H1 (cell line): ENCODE measurements around the gene ZNF532. TPM values are rescaled to one million over a fixed set of nuclear protein-coding genes. Genes with fewer than 3 reads are reported as not detected.
A peak's percentile ranks its signal among the peaks of the same experiment; 100 is the strongest.

Experiments used
- CTCF ChIA-PET: fragments of 300-600 bp; sonication (Branson Sonifier 250); formaldehyde crosslinking; loops from one replicate; lab custom pipeline; 2021; ENCODE audit not compliant: partially characterized antibody; lab: Charles Lee
- POLR2A ChIA-PET: fragments of 300-600 bp; sonication (Branson Sonifier 250); formaldehyde crosslinking; loops from one replicate; lab custom pipeline; 2021; ENCODE audit warnings: inconsistent platforms; ENCODE audit not compliant: partially characterized antibody; lab: Charles Lee
- DNase-seq, 2 experiments: peaks; one replicate each; pipeline versions ENCODE4 v3.0.0 to v3.0.0-alpha.2; 2010 to 2022; ENCODE audit warnings: low spot score in 2 of 2, low read depth in 1 of 2, mixed read lengths in 1 of 2
- FAIRE-seq: peaks from 2 replicates; lab custom pipeline; 2011; peaks lifted over from hg19 to GRCh38; lab: Jason Lieb, UNC
- H2AFZ ChIP-seq: 2 replicates; pipeline ENCODE4 v1.8.1; 2012; ENCODE audit warnings: low read length, inconsistent platforms
- H2AK5ac ChIP-seq: 2 replicates; pipeline ENCODE4 v1.6.1; 2013; ENCODE audit warnings: low read depth, low read length
- H2BK120ac ChIP-seq: replicated peaks from 2 replicates; pipeline ENCODE3; 2013; ENCODE audit warnings: low read depth, low read length, inconsistent platforms
- H2BK12ac ChIP-seq: 2 replicates; pipeline ENCODE4 v1.6.1; 2013; ENCODE audit warnings: low read depth, low read length
- H2BK15ac ChIP-seq: 2 replicates; pipeline ENCODE4 v1.6.1; 2013; ENCODE audit warnings: low read length
- H2BK20ac ChIP-seq: 2 replicates; pipeline ENCODE4 v1.6.1; 2013; ENCODE audit warnings: low read length
- H2BK5ac ChIP-seq: 2 replicates; pipeline ENCODE4 v1.6.1; 2013; ENCODE audit warnings: low read depth, low read length
- H3K14ac ChIP-seq: 2 replicates; pipeline ENCODE4 v1.6.1; 2013; ENCODE audit warnings: inconsistent platforms; ENCODE audit not compliant: insufficient read length
- H3K18ac ChIP-seq: 2 replicates; pipeline ENCODE4 v1.6.1; 2013; ENCODE audit warnings: low read length; ENCODE audit errors: extremely low read depth
- H3K23ac ChIP-seq: 2 replicates; pipeline ENCODE4 v1.6.1; 2013; ENCODE audit warnings: inconsistent platforms; ENCODE audit not compliant: insufficient read length
- H3K23me2 ChIP-seq: 2 replicates; pipeline ENCODE4 v1.6.1; 2013; ENCODE audit warnings: low read depth, low read length
- H3K27ac ChIP-seq: 2 replicates; pipeline ENCODE4 v1.6.1; 2011; ENCODE audit warnings: low read depth, low read length, inconsistent platforms
- H3K27me3 ChIP-seq, 4 experiments: replicated peaks in 1 of 4; 1 replicate in 1 of 4; 2 replicates in 3 of 4; pipeline versions ENCODE4 v1.6.1 to v1.8.1; 2011 to 2013; ENCODE audit warnings: low read length in 3 of 4, mild to moderate bottlenecking in 3 of 4, inconsistent platforms in 2 of 4, mixed read lengths in 2 of 4, moderate library complexity in 1 of 4; ENCODE audit not compliant: control insufficient read depth in 3 of 4, insufficient read depth in 3 of 4; ENCODE audit errors: extremely low read depth in 1 of 4
- H3K36me3 ChIP-seq, 4 experiments: 2 replicates each; pipeline versions ENCODE4 v1.6.1 to v1.8.1; 2011 to 2013; ENCODE audit warnings: mild to moderate bottlenecking in 4 of 4, low read length in 3 of 4, moderate library complexity in 2 of 4, control low read depth in 1 of 4, inconsistent platforms in 1 of 4; ENCODE audit not compliant: insufficient read depth in 4 of 4, control insufficient read depth in 2 of 4
- H3K4ac ChIP-seq: replicated peaks from 2 replicates; pipeline ENCODE3; 2013; ENCODE audit warnings: low read length, low read depth, mixed read lengths, inconsistent platforms; ENCODE audit not compliant: insufficient read length
- H3K4me1 ChIP-seq, 4 experiments: replicated peaks in 1 of 4; 1 replicate in 1 of 4; 2 replicates in 3 of 4; pipeline versions ENCODE4 v1.6.1 to v1.8.1; 2011 to 2013; ENCODE audit warnings: low read length in 3 of 4, inconsistent platforms in 2 of 4, mixed read lengths in 1 of 4; ENCODE audit not compliant: insufficient read depth in 4 of 4, control insufficient read depth in 3 of 4
- H3K4me2 ChIP-seq, 2 experiments: 2 replicates each; pipeline versions ENCODE4 v1.6.1 to v1.8.1; 2011 to 2013; ENCODE audit warnings: low read depth in 2 of 2, low read length in 2 of 2, control low read depth in 1 of 2, inconsistent platforms in 1 of 2, mild to moderate bottlenecking in 1 of 2; ENCODE audit not compliant: insufficient read depth in 1 of 2
- H3K4me3 ChIP-seq, 4 experiments: fragments of 200-600, 300-600 bp in 1 of 4; sonication (generic), shearing (Covaris generic), sonication (Bioruptor Twin) in 1 of 4; 2 replicates each; pipeline versions ENCODE4 v1.5.1 to v1.8.1; 2011 to 2016; ENCODE audit warnings: low read length in 4 of 4, low read depth in 3 of 4, control low read depth in 2 of 4, inconsistent platforms in 2 of 4, mild to moderate bottlenecking in 2 of 4, mixed read lengths in 1 of 4, moderate library complexity in 1 of 4; ENCODE audit not compliant: insufficient read depth in 2 of 4; ENCODE audit errors: extremely low read depth in 1 of 4
- H3K56ac ChIP-seq: replicated peaks from 2 replicates; pipeline ENCODE3; 2013; ENCODE audit warnings: low read depth, mild to moderate bottlenecking, mixed read lengths, low read length, inconsistent platforms; ENCODE audit not compliant: insufficient read length
- H3K79me1 ChIP-seq: 2 replicates; pipeline ENCODE4 v1.6.1; 2013; ENCODE audit warnings: low read depth, low read length, control low read depth
- H3K79me2 ChIP-seq, 2 experiments: 2 replicates each; pipeline versions ENCODE4 v1.6.1 to v1.8.1; 2012 to 2013; ENCODE audit warnings: low read length in 2 of 2, mild to moderate bottlenecking in 2 of 2, inconsistent platforms in 1 of 2; ENCODE audit not compliant: insufficient read depth in 2 of 2, control insufficient read depth in 1 of 2
- H3K9ac ChIP-seq, 4 experiments: replicated peaks in 1 of 4; 1 replicate in 1 of 4; 2 replicates in 3 of 4; pipeline versions ENCODE4 v1.6.1 to v1.8.1; 2011 to 2013; ENCODE audit warnings: low read depth in 3 of 4, low read length in 3 of 4, control low read depth in 2 of 4, mild to moderate bottlenecking in 2 of 4, moderate library complexity in 2 of 4, inconsistent platforms in 1 of 4; ENCODE audit errors: extremely low read depth in 1 of 4
- H3K9me3 ChIP-seq, 2 experiments: 2 replicates each; pipeline versions ENCODE4 v1.6.1 to v1.8.1; 2012 to 2013; ENCODE audit warnings: mild to moderate bottlenecking in 2 of 2, moderate library complexity in 2 of 2, control low read depth in 1 of 2, inconsistent platforms in 1 of 2, low read depth in 1 of 2, low read length in 1 of 2, mixed read lengths in 1 of 2; ENCODE audit not compliant: insufficient read depth in 2 of 2
- H4K20me1 ChIP-seq, 2 experiments: replicated peaks in 1 of 2; 2 replicates each; pipeline versions ENCODE3 to v1.8.1; 2011 to 2013; ENCODE audit warnings: inconsistent platforms in 2 of 2, low read length in 2 of 2, mild to moderate bottlenecking in 1 of 2; ENCODE audit not compliant: insufficient read depth in 2 of 2, control insufficient read depth in 1 of 2
- H4K5ac ChIP-seq: 2 replicates; pipeline ENCODE4 v1.6.1; 2013; ENCODE audit warnings: low read length, low read depth, mixed read lengths, inconsistent platforms; ENCODE audit not compliant: insufficient read length
- H4K8ac ChIP-seq: 2 replicates; pipeline ENCODE4 v1.8.0; 2013; ENCODE audit warnings: mild to moderate bottlenecking, moderate library complexity, low read length, inconsistent platforms; ENCODE audit not compliant: insufficient read depth; ENCODE audit errors: extremely low read depth
- H4K91ac ChIP-seq: replicated peaks from 2 replicates; pipeline ENCODE3; 2013; ENCODE audit warnings: low read length, mixed read lengths, inconsistent platforms; ENCODE audit not compliant: insufficient read length
- FOSL1 ChIP-seq: IDR thresholded peaks from 2 replicates; pipeline ENCODE4 v1.6.1; 2011; ENCODE audit warnings: mild to moderate bottlenecking, low read depth, low read length, moderate library complexity; ENCODE audit not compliant: insufficient read depth
- RBBP5 ChIP-seq: IDR thresholded peaks from 2 replicates; pipeline ENCODE4 v1.7.1; 2012; ENCODE audit warnings: low read depth, mild to moderate bottlenecking, inconsistent platforms, low read length, moderate library complexity, borderline replicate concordance
- RXRA ChIP-seq: IDR thresholded peaks from 2 replicates; pipeline ENCODE4 v1.6.1; 2011; ENCODE audit warnings: low read depth, mild to moderate bottlenecking, low read length, moderate library complexity; ENCODE audit not compliant: insufficient read depth
- WGBS, 2 experiments: shearing (Covaris generic) in 1 of 2; methylation state at CpG; one replicate each; pipeline versions ENCODE4 v1.1.6 to v1.1.7; 2013 to 2015; ENCODE audit warnings: low lambda C conversion rate in 2 of 2, mixed read lengths in 2 of 2, inconsistent platforms in 1 of 2, low coverage in 1 of 2, missing lambda C conversion rate in 1 of 2; ENCODE audit not compliant: insufficient replicate concordance in 2 of 2, insufficient coverage in 1 of 2, insufficient read length in 1 of 2; ENCODE audit errors: extremely low coverage in 1 of 2, missing lambda C conversion rate in 1 of 2; 5-methylcytosine and 5-hydroxymethylcytosine counted together
- polyA plus RNA-seq, 7 experiments: library from polyadenylated mRNA; depleted of rRNA in 3 of 7; stranded (reverse) in 5 of 7; unstranded in 2 of 7; fragments of >200 nt in 5 of 7; fragments of 200-250 nt in 2 of 7; gene quantifications; 1 replicate in 5 of 7; 2 replicates in 1 of 7; 4 replicates in 1 of 7; pipeline versions ENCODE4 v1.2.1 to v1.2.3, GENCODE V29; 2011 to 2013; ENCODE audit warnings: missing spikeins in 2 of 7, mixed read lengths in 2 of 7
- total RNA-seq: library from RNA; stranded (reverse); fragmentation: NEBNext Ultra II Directional; extraction: Animal tissue kit (Norgen Biotek cat#: 25700); gene quantifications from 2 replicates; pipeline ENCODE4 v1.2.1, GENCODE V29; 2021
- TF ChIP-seq, protein P1 (sequence below): IDR thresholded peaks from 2 replicates; pipeline ENCODE4 v1.6.1; 2011; ENCODE audit warnings: low read depth, mild to moderate bottlenecking, low read length; ENCODE audit not compliant: insufficient read depth

ZNF532 gene
- total and polyA plus RNA-seq, 2 of the 8 experiments (the other 6 are each of a cell fraction or from before 2014, with no cell fraction given): 143 to 240 TPM

GRCh38 chr18:58827428-58827827 is 37.2 kb upstream of the ZNF532 start:
- no peak overlapping the region for H3K27ac ChIP-seq
- no peak overlapping the region for H2AFZ ChIP-seq
- H2BK12ac ChIP-seq: peak overlapping the region; percentile 68; the same call in 1 of the 2 replicates
- ChIA-PET CTCF (interaction anchor here (0.6 to 1.0 kb wide), 2 partner anchors 45 to 63 kb away, joined by 3 to 4 read pairs; no protein-coding TSS in a partner anchor), POLR2A (no interaction called here)
- peak overlapping the region; percentile 13; the same call in 1 of the 2 replicates for H2BK20ac ChIP-seq
- no peak overlapping the region for H3K4me3 ChIP-seq
- H2BK120ac ChIP-seq: no peak overlapping the region
- no peak overlapping the region for H3K4me2 ChIP-seq
- H4K91ac ChIP-seq: no peak overlapping the region
- no peak overlapping the region for H3K23ac ChIP-seq
- H4K5ac ChIP-seq: no peak overlapping the region
- no peaks in the 10 kb centered on the region for H3K79me1 ChIP-seq
- no peak overlapping the region for H3K4ac ChIP-seq
- peaks cover 0 to 9% of the 10 kb centered on the region in 2 experiments; a peak in 3 of 4 replicates for H3K9me3 ChIP-seq
- no peaks in the 10 kb centered on the region for H3K23me2 ChIP-seq
- H2AK5ac ChIP-seq: no peak overlapping the region
- H3K18ac ChIP-seq: peak overlapping the region; percentile 66; the same call in 1 of the 2 replicates
- no peak overlapping the region for H2BK5ac ChIP-seq
- H4K20me1 ChIP-seq: no peaks in the 10 kb centered on the region
- H3K4me1 ChIP-seq: peaks cover 2 to 3% (median 3%) of the 10 kb centered on the region in 4 experiments; a peak in 4 of 7 replicates
- DNase-seq: no peak
- WGBS, 2 experiments: 86% methylated on average over 5 of the region's 5 CpGs; no CpG with 5 or more reads in 1 of the 2 experiments
- no peak overlapping the region for H3K9ac ChIP-seq
- H3K36me3 ChIP-seq: 0 out of 8 replicates have a peak, but pooled peaks cover 0 to 4% (median 0%) of the 10 kb centered on the region in 4 experiments
- no peak overlapping the region for H3K56ac ChIP-seq
- 0 out of 2 replicates have a peak overlapping the region, but pooled peaks have one; percentile 61 for H2BK15ac ChIP-seq
- H3K27me3 ChIP-seq: no peaks in the 10 kb centered on the region
- no peak overlapping the region for H4K8ac ChIP-seq
- no peak overlapping the region for H3K14ac ChIP-seq
- no peaks in the 10 kb centered on the region for H3K79me2 ChIP-seq
- FAIRE-seq: no peak
- no peak for TF ChIP-seq RBBP5
- no peak for TF ChIP-seq FOSL1
- TF ChIP-seq RXRA: no peak
- TF ChIP-seq, protein P1, sequence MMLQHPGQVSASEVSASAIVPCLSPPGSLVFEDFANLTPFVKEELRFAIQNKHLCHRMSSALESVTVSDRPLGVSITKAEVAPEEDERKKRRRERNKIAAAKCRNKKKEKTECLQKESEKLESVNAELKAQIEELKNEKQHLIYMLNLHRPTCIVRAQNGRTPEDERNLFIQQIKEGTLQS: no peak
